Esophagus muscularis mucosa (tissue), 3 donors: Measurements from ENCODE around the gene NBEA.

Source experiments
- POLR2A ChIP-seq: fragments of 450-650 bp; IDR thresholded peaks from one replicate; pipeline ENCODE4 v1.6.1; 2017; ENCODE audit warnings: antibody characterized with exemption, moderate library complexity, mild to moderate bottlenecking, low read depth
- TF ChIP-seq, protein P1 (sequence below), 3 experiments: fragments of 200-600 bp in 2 of 3; fragments of 450-650 bp in 1 of 3; sonication (generic) in 2 of 3; IDR thresholded peaks; one replicate each; pipeline ENCODE4 v1.5.1; 2017 to 2019; ENCODE audit warnings: antibody characterized with exemption in 3 of 3, mild to moderate bottlenecking in 2 of 3, moderate library complexity in 1 of 3

GRCh38 chr13:35702316-35702715, 760.2 kb downstream of the NBEA start:
- TF ChIP-seq, protein P1, sequence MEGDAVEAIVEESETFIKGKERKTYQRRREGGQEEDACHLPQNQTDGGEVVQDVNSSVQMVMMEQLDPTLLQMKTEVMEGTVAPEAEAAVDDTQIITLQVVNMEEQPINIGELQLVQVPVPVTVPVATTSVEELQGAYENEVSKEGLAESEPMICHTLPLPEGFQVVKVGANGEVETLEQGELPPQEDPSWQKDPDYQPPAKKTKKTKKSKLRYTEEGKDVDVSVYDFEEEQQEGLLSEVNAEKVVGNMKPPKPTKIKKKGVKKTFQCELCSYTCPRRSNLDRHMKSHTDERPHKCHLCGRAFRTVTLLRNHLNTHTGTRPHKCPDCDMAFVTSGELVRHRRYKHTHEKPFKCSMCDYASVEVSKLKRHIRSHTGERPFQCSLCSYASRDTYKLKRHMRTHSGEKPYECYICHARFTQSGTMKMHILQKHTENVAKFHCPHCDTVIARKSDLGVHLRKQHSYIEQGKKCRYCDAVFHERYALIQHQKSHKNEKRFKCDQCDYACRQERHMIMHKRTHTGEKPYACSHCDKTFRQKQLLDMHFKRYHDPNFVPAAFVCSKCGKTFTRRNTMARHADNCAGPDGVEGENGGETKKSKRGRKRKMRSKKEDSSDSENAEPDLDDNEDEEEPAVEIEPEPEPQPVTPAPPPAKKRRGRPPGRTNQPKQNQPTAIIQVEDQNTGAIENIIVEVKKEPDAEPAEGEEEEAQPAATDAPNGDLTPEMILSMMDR (IDR thresholded peaks at IDR 0.05), result no peak
- no peak for TF ChIP-seq POLR2A
